Effector memory CD8-positive, alpha-beta T cell (primary cell): Measurements from ENCODE around the gene CLEC10A.

Experiments used
- ATAC-seq: fragments of 150-1000 bp; cut with Tn5 transposase; replicated peaks from 2 replicates; pipeline ENCODE4 v1.10.0; 2021; ENCODE audit warnings: mild to moderate bottlenecking, moderate library complexity
- DNase-seq, 3 experiments: peaks; one replicate each; pipeline ENCODE4 v3.0.0; 2021
- H3K27ac Mint-ChIP-seq, 2 donors: one replicate each; pipeline ENCODE4 v1.8.0; 2022; ENCODE audit warnings: mild to moderate bottlenecking in 2 of 2, mixed read lengths in 2 of 2, moderate library complexity in 2 of 2
- H3K27me3 Mint-ChIP-seq, 2 donors: one replicate each; pipeline ENCODE4 v1.8.0; 2022; ENCODE audit warnings: mixed read lengths in 2 of 2
- H3K36me3 Mint-ChIP-seq: one replicate; pipeline ENCODE4 v1.8.0; 2022; ENCODE audit warnings: mild to moderate bottlenecking, moderate library complexity, mixed read lengths; ENCODE audit not compliant: insufficient read depth
- H3K4me1 Mint-ChIP-seq, 2 donors: one replicate each; pipeline ENCODE4 v1.8.0; 2022; ENCODE audit warnings: low read depth in 2 of 2, mixed read lengths in 2 of 2
- H3K4me3 Mint-ChIP-seq, 2 donors: one replicate each; pipeline ENCODE4 v1.8.0; 2022; ENCODE audit warnings: mild to moderate bottlenecking in 2 of 2, mixed read lengths in 2 of 2, moderate library complexity in 2 of 2
- H3K9me3 Mint-ChIP-seq, 2 donors: one replicate each; pipeline ENCODE4 v1.8.0; 2022; ENCODE audit warnings: mixed read lengths in 2 of 2

The CLEC10A gene

DNA sequence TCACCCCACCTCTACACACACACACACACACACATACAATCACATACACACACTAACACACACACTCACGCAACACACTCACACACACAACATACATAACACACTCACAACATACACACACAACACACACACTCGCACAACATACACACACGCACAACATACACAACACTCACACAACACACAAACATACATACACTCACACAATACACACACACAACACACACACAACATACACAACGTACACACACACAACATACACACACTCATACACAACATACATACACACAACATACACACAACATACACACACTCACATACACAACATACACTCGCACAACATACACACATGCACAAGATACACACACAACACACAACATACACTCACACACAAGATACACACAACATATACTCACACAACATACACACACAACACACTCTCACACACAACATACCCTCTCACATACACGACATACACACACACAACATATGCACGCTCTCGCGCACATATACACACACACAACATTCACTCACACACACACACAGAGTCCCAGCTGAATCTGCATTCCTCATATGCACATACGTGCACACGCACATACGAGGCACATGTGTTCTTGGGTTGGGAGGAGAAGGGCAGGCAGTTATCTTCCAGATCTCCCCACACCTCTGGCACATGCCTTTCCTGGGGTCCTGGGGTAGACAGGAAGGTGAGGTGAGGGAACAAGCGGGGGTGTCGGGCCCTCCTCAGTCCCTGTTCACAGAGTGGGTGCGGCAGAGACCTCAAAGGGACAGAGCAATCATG is 33.4 kb upstream of the CLEC10A start:
- H3K36me3 Mint-ChIP-seq: no peaks in the 10 kb centered on the region
- no peak for DNase-seq
- H3K9me3 Mint-ChIP-seq: no peaks in the 10 kb centered on the region
- ATAC-seq: no peak
- H3K4me3 Mint-ChIP-seq: no peak overlapping the region
- H3K4me1 Mint-ChIP-seq: peaks cover 8 to 10% of the 10 kb centered on the region in 2 donors
- peaks cover 14 to 18% of the 10 kb centered on the region in 2 donors for H3K27me3 Mint-ChIP-seq
- H3K27ac Mint-ChIP-seq: no peak overlapping the region

DNA sequence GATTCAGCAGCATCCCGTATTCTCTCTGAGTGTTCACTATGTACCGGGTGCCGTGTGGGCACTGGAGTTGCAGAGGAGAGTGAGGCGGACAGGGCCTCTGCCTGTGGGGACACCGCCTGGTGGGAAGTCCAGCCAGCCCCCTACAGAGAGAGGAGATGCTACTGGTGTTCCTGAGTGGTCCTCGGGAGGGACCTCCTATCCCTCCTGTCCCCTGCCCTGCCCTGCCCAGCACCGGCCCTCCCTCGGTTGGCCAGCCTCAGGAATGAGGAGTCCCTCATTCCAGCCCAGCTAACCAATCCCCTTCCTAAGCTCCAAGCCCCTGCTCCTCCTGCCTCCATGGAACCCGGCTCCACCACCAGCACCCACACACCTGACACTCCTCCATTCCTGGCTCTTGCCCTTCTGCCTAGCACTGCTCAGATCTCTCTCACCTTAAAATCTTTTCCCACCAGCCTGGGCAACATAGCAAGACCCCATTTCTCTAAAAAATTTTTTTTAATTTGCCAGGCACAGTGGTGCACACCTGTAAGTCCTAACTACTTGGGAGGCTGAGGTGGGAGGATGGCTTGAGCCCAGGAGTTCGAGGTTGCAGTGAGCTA is 32.6 kb upstream of the CLEC10A start:
- H3K9me3 Mint-ChIP-seq: no peaks in the 10 kb centered on the region
- no peak overlapping the region for H3K27ac Mint-ChIP-seq
- no peaks in the 10 kb centered on the region for H3K36me3 Mint-ChIP-seq
- DNase-seq (no peak), ATAC-seq (no peak)
- H3K4me1 Mint-ChIP-seq: peaks cover 8 to 10% of the 10 kb centered on the region in 2 donors
- H3K4me3 Mint-ChIP-seq: no peak overlapping the region
- peaks cover 14 to 25% of the 10 kb centered on the region in 2 donors for H3K27me3 Mint-ChIP-seq

DNA sequence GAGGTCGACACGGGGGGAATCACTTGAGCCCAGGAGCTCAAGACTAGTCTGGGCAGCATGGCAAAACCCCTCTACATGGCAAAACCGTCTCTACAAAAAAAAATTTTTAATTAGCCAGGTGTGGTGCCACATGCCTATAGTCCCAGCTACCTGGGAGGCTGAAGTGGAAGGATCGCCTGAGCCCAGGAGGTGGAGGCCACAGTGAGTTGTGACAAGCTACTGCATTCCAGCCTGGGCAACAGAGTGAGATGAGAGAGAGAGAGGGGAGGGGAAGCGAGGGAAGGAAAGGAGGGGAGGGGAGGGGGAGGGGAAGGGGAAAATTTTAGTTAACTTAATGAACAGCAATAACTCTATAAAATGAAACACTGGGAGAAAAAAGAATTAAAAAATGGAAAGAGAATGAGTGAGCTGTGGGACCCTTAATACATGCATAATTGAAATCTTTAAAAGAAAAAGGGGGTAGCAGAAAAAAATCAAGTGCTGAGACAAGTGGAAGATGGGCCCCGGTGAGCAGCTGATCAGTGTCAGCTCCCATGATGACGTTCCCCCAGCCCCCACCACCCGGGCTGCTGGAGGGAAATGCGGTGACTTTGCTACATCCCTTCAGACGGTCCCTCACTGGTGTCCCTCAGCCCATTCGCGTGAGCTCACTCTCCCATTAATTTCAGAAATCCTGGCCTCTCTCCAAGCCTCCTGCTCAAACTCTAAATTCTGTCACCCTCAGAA is 31.9 kb upstream of the CLEC10A start:
- no peaks in the 10 kb centered on the region for H3K9me3 Mint-ChIP-seq
- peak overlapping the region in 1 of 2 donors; percentile 25 for H3K27ac Mint-ChIP-seq
- no peak overlapping the region for H3K4me3 Mint-ChIP-seq
- peaks cover 8 to 10% of the 10 kb centered on the region in 2 donors for H3K4me1 Mint-ChIP-seq
- H3K36me3 Mint-ChIP-seq: no peaks in the 10 kb centered on the region
- H3K27me3 Mint-ChIP-seq: peaks cover 14 to 32% of the 10 kb centered on the region in 2 donors
- DNase-seq (no peak), ATAC-seq (no peak)

DNA sequence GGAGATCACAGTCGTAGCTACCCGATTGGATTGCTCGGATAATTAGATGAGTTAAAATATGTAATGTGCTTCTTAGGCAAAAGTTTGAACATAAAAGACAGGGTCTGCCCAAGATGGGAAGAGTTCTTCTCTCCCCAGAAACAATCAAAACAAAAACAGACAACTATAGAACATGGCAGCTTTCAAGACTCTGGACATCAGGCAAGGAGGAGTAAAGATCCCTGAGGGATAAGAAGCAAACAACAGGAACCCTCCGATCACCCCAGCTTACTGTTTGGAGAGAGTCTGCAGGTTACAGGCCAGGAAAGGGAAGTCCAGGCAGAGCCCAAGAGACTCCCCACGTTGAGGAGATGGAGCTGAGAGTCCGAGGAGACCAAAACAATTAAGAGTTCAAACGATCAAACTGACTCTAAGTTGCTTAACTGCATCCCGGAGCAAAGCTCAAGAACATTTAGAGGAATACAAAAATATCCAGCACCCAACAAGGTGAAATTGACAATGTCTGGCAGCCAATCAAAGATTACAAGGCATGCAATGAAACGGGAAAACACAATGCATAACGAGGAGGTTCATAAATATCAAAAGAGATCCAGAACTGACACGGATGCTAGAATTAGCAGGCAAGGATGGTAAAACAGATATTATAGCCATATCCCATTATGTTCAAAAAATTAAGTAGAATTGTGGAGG is 30.7 kb upstream of the CLEC10A start:
- Mint-ChIP-seq H3K27ac (no peak overlapping the region), H3K4me3 (no peak overlapping the region)

DNA sequence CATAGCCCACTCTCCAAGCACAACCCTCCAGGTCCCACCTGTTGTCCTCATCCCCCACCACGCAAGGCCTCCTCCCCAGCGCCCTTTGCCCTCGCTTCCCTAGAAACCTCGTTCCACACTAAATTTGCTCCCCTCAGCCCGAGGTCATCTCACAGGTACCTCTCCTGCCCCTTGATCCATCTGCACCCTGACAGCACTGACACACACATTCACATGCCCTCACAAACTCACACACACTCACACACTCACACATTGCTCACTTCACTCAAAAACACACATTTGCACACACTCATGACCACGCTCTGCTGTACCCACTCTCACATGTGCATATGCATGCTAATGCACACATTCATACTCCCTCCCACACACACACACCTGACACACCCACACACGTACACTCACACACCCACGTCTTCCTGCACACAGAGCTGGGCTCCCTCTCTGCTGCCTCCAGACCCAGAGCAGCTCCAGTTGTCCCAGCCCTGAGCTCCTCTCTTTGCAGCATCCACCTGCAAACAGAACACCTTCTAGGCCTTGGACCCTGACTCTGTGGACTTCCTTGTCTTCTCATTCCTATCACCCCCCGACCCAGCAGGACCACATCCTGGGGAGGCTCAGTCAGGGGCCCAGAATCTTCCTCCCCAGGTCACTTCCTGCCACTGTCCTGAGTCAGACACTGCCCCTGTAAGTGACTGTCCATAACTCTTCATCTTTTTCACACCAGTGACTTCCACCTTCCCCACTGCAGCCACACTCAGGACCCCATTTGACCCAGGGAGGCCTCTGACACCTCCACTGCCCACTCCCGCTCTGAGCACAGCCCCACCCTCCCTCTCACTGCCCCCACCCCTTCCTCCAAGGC is 29.6 kb upstream of the CLEC10A start:
- H3K9me3 Mint-ChIP-seq: no peaks in the 10 kb centered on the region
- no peak overlapping the region for H3K4me3 Mint-ChIP-seq
- ATAC-seq (no peak), DNase-seq (no peak)
- no peak overlapping the region for H3K27ac Mint-ChIP-seq
- peaks cover 8 to 10% of the 10 kb centered on the region in 2 donors for H3K4me1 Mint-ChIP-seq
- H3K36me3 Mint-ChIP-seq: no peaks in the 10 kb centered on the region
- H3K27me3 Mint-ChIP-seq: peaks cover 14 to 33% of the 10 kb centered on the region in 2 donors

More for the DNA sequence above, 30.7 kb upstream of the CLEC10A start:
- ATAC-seq (no peak), DNase-seq (no peak)
- Mint-ChIP-seq H3K27me3 (peaks cover 14 to 33% of the 10 kb centered on the region in 2 donors), H3K9me3 (no peaks in the 10 kb centered on the region), H3K4me1 (peaks cover 8 to 10% of the 10 kb centered on the region in 2 donors), H3K36me3 (no peaks in the 10 kb centered on the region)

DNA sequence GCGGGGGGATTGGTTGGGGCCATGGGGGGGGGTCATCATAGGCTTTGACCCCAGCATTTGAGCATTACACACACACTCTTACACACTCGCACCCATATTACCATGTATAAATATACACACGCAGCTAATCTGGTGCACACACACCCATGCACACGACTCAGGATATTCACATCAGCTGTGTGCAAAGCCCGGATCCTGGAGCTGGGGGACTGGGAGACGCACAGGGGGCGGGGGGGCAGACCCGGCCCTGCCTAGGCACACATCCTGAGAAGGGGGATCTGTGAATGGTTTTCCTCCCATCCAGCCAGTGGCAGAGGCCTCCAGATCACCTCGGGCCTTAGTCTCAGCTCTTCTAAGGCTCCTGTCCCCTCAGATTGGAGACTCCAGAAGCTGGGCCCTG is 28.9 kb upstream of the CLEC10A start:
- no peaks in the 10 kb centered on the region for H3K36me3 Mint-ChIP-seq

DNA sequence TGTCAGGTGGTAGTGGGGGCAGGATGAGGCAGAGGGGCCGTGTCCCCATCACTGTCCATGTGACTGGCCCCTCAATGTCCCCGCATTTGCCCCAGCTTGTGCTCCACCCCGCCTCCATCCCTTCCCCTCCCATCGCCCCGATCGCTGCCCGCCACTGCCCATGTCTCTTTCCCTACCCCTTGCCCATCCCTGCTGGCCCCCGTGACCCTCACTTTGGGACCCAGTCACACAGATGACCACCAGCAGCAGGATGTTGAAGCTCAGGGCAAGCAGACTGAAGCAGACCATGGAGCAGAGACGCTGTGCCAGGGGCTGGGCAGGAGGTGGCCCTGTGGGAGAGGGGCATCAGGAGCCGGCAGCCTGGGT is 28.5 kb upstream of the CLEC10A start:
- peaks cover 14 to 36% of the 10 kb centered on the region in 2 donors for H3K27me3 Mint-ChIP-seq
- no peaks in the 10 kb centered on the region for H3K9me3 Mint-ChIP-seq
- DNase-seq: no peak
- no peak for ATAC-seq
- H3K36me3 Mint-ChIP-seq: no peaks in the 10 kb centered on the region
- H3K27ac Mint-ChIP-seq: no peak overlapping the region
- peaks cover 8 to 10% of the 10 kb centered on the region in 2 donors for H3K4me1 Mint-ChIP-seq
- no peak overlapping the region for H3K4me3 Mint-ChIP-seq

More for the DNA sequence above, 28.9 kb upstream of the CLEC10A start:
- H3K4me3 Mint-ChIP-seq: no peak overlapping the region
- no peaks in the 10 kb centered on the region for H3K9me3 Mint-ChIP-seq
- H3K4me1 Mint-ChIP-seq: peaks cover 8 to 10% of the 10 kb centered on the region in 2 donors
- peaks cover 14 to 33% of the 10 kb centered on the region in 2 donors for H3K27me3 Mint-ChIP-seq
- H3K27ac Mint-ChIP-seq: no peak overlapping the region
- ATAC-seq: no peak
- DNase-seq: no peak

DNA sequence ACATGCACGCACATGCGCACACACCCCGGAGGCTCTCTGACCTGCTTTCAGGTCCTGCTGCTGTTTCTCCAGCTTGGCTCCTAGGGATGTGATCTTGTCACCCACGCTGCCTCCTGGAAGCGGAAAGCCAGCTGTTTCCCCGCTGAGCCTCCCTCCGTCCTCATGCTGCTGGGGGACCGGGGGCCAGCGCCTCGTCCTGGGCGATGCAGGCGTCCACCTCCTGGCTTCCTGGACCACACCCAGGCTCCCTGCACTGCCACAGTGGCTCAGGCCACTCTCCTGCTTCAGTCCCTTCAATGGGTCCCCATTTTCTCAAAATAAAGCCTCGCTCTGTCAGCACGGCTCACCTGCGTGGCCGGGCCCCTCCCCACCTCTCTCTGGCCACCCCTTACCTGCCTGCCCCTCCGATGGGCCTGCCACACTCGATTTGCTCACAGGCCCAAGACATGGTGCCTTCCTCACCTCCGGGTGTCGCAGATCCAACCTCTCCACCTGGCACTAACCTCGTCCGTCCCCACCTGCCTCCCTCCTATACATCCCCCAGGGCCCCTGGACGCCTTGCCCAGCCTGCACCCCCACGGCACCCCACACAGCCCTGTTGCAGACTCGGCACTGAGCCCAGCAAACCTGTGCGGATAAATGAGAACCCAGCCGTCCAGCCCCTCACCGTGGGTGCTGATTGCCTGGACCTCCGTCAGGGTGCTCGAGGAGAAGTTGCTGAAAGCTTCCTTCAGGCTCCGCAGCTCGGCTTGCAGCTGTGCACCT is 27.9 kb upstream of the CLEC10A start:
- DNase-seq (no peak), ATAC-seq (no peak)
- no peak overlapping the region for H3K27ac Mint-ChIP-seq
- no peak overlapping the region for H3K4me3 Mint-ChIP-seq
- H3K27me3 Mint-ChIP-seq: peaks cover 19 to 42% of the 10 kb centered on the region in 2 donors
- H3K36me3 Mint-ChIP-seq: no peaks in the 10 kb centered on the region
- peaks cover 8 to 10% of the 10 kb centered on the region in 2 donors for H3K4me1 Mint-ChIP-seq
- H3K9me3 Mint-ChIP-seq: no peaks in the 10 kb centered on the region

DNA sequence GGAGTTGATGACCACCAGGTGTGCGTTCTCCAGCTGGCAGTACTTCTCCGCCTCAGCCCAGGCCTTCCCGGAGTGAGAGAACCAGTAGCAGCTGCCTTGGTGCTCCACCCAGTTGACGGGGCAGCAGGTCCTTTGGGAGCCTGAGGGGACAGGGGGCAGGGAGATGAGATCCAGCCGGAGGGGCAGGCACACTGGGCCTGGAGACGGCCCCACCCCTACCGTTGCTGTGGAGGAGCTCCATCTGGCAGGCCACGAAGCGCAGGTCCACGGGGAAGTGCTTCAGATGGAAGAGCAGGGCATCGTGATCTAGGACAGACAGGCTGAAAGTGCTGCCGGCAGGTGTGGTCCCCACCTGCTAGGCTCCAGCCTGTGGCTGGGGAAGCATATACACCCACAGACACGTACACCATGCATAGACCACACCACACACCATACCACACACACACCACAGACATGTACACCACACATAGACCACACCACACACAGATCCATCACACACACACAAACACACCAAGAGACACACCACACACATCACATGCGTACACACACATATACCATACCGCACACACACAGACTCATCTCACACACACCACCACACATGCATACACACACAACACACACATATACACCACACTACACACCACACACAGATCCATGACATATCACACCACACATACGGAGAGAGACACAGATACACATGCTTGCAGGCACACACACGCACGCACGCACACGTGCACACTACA is 27.1 kb upstream of the CLEC10A start:
- no peak for DNase-seq
- no peak for ATAC-seq
- Mint-ChIP-seq H3K27ac (no peak overlapping the region), H3K9me3 (no peaks in the 10 kb centered on the region), H3K36me3 (no peaks in the 10 kb centered on the region), H3K4me3 (no peak overlapping the region), H3K27me3 (peaks cover 27 to 50% of the 10 kb centered on the region in 2 donors), H3K4me1 (peaks cover 8 to 10% of the 10 kb centered on the region in 2 donors)

DNA sequence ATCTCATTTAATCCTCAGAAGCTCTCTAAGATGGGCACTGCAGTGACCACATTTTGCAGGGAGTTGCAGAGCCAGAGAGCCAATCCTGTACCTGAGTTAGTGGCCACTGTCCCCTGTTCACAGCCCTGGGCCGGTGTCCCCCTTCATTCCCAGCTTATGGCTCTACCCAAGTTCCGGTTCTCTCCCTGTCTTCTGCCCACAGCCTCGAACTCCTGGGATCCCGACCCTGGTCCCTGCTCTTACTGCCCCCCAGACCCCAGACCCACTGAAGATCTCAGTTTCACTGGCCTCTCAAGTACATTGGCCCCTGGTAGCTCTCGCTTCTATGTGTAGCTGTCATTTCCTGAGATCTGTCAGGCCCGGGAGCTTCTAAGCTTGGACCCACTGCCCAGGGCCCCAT is 22.4 kb upstream of the CLEC10A start:
- ATAC-seq: no peak
- Mint-ChIP-seq H3K9me3 (no peaks in the 10 kb centered on the region), H3K4me3 (no peak overlapping the region), H3K36me3 (no peaks in the 10 kb centered on the region), H3K27ac (no peak overlapping the region), H3K27me3 (peaks cover 36 to 52% of the 10 kb centered on the region in 2 donors), H3K4me1 (no peaks in the 10 kb centered on the region)
- no peak for DNase-seq

DNA sequence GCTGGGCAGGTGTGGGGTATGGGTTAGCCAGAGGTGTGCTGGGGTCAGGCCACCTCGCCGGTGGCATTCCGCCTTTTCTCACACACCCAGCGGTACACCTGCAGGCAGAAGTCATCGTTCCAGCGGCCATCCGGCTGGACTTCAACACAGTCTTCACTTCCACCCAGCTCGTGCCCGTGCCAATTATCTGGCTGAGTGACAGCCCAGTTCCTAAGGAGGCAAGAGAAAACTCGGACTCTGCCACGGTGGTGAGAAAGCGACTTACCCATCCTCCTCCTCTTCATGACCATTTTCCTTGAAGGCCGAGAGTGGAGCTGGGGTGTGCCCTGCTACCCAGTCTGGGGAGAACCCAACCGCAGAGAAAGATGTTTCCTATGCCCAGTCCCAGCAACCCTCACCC is 21.5 kb upstream of the CLEC10A start:
- Mint-ChIP-seq H3K9me3 (no peaks in the 10 kb centered on the region), H3K27me3 (peaks cover 36 to 48% of the 10 kb centered on the region in 2 donors), H3K36me3 (no peaks in the 10 kb centered on the region), H3K4me1 (no peaks in the 10 kb centered on the region), H3K27ac (no peak overlapping the region), H3K4me3 (no peak overlapping the region)
- ATAC-seq (no peak), DNase-seq (no peak)
